HG03025 (cell line): Measurements from ENCODE around the gene TTLL3.
"Not testable (repeated sequence)": the region's sequence is repeated elsewhere in the genome, so short reads cannot be mapped to it uniquely, and the experiment has no call there.

ENCODE experiments used
- ATAC-seq: cut with Tn5 transposase; IDR thresholded peaks from one replicate; pipeline ENCODE4 v1.9.1; 2021; ENCODE audit warnings: mild to moderate bottlenecking, moderate library complexity; ENCODE audit not compliant: unreplicated experiment, low FRiP score

The TTLL3 gene, protein sequence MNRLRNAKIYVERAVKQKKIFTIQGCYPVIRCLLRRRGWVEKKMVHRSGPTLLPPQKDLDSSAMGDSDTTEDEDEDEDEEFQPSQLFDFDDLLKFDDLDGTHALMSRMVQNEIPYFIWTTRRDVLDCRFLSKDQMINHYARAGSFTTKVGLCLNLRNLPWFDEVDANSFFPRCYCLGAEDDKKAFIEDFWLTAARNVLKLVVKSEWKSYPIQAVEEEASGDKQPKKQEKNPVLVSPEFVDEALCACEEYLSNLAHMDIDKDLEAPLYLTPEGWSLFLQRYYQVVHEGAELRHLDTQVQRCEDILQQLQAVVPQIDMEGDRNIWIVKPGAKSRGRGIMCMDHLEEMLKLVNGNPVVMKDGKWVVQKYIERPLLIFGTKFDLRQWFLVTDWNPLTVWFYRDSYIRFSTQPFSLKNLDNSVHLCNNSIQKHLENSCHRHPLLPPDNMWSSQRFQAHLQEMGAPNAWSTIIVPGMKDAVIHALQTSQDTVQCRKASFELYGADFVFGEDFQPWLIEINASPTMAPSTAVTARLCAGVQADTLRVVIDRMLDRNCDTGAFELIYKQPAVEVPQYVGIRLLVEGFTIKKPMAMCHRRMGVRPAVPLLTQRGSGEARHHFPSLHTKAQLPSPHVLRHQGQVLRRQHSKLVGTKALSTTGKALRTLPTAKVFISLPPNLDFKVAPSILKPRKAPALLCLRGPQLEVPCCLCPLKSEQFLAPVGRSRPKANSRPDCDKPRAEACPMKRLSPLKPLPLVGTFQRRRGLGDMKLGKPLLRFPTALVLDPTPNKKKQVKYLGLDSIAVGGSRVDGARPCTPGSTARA

DNA sequence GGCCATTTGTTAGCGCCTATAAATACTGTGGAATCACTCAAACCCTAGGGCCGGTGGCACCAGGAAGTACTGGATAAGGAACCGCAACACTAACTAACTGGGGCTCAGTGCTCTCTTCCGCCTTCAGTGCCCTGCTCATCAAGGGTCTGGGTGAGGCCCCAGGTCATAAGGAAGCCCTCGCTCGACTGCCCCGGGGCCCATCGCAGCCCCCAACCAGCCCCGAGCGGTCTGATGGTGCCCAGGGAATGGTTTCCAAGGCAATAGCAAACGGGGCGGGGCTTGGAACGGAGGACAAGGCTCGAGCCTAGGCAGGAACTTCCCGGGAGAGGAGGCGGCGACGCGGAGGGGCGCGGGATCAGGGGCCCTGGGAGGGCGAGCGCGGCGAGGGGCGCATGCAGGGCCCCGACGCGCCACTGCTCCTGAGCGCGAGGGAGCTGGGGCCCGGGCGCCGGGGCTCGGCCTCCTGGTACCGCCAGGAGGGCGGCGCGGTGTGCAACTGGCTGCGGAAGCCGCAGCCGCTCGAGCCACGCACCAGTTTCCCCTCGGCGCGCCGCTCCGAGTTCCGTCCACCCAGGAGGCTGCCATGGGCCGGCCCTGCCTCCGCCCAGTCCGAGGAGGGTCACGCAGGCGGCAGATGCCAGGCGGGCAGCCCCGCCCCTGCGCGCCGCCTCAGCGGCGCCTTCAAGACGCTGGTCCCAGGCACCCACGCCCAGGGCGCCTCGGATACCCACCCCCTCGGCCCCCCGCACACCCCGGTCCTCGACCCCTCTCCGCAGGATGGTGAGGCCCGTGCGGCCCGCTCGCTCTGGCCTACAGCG is at the start of gene TTLL3:
TTLL3 (plus strand) TSS at position 648 of the 818 bp plus-strand sequence. CDS start 400 bp downstream, outside the sequence.
- ATAC-seq: peak; percentile 44

- no peak for ATAC-seq
Measured at GRCh38 chr3:9760779-9761505, 49.1 kb upstream of the TTLL3 start.

GRCh38 chr3:9761919-9762318 is 48.1 kb upstream of the TTLL3 start:
- ATAC-seq: no peak

- no peak for ATAC-seq
Measured at GRCh38 chr3:9762871-9763270, 47.2 kb upstream of the TTLL3 start.

DNA sequence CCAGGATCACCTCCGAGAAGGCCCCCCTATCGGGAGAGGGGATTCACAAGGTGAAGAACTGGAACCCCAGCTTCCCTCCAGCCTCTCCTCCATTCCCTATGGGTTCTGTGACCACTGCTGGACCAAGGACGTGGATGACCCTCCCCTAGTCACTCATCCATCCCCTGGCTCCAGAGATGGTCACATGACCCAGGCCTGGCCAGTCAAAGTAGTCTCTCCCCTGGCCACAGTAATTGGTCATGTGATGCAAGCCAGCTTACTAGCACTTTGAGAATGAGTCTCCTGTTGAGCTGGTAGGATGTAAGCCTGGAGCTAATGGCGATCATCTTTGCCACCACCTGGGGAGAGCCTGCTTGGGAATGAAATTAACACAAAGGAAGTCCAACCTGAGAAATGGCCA is 44.2 kb upstream of the TTLL3 start:
- no peak for ATAC-seq

- ATAC-seq: no peak
Measured at GRCh38 chr3:9767418-9767817, 42.6 kb upstream of the TTLL3 start.

GRCh38 chr3:9768141-9768775 is 41.8 kb upstream of the TTLL3 start:
- no peak for ATAC-seq

GRCh38 chr3:9769012-9769411 is 41.0 kb upstream of the TTLL3 start:
- no peak for ATAC-seq

- ATAC-seq: no peak
Measured at GRCh38 chr3:9769426-9770275, 40.4 kb upstream of the TTLL3 start, which contains the start of gene CAMK1. Gene CAMK1 (minus strand): TSS chr3:9769947. CDS start chr3:9767749, 2,198 bp downstream.

DNA sequence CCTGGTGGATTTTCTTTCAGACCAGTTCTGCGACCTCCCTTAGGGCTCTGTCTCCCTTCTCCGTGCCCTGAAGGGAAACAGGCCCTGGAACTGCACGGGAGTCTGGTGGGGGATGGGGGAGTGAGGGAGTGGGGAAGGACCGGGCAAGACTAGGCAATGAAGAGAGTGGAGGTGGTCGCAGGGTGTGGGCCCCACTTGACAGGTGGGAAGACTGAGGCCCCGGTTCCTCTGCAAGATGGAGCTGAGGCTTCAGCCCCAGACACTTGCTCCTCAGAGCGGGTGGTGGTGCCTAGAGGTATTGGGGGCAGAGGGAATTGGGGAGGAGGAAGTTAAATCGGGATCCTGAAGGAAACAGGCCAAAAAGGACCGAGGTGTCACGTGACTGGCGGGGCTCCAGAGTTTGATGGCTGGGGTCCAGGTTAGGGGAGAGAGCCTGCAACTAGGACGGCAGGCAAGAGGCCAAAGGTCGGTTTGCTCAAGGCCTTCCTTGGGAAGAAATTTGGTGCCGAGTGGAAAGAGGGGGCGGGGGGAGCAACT is 39.7 kb upstream of the TTLL3 start:
- ATAC-seq: no peak

- not testable (repeated sequence) for ATAC-seq
Measured at GRCh38 chr3:9771007-9771406, 39.1 kb upstream of the TTLL3 start.

- ATAC-seq: no peak
Measured at GRCh38 chr3:9776896-9777693, 33.0 kb upstream of the TTLL3 start.

DNA sequence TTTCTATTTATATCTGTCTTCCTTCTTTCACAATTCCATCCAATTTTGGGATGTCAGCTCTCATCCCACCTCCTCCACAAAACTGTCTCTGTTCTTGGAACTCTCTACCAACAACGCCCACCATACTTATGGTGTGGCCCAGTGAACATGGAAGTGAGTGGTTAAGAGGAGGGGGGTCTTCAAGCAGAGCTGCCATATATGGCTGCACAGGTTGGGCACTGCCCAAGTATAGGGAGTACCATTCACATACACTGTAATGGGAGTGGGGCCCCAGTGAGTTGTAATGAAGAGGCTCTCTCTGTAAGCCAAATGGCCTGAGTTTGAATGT is 32.4 kb upstream of the TTLL3 start:
- ATAC-seq: no peak

DNA sequence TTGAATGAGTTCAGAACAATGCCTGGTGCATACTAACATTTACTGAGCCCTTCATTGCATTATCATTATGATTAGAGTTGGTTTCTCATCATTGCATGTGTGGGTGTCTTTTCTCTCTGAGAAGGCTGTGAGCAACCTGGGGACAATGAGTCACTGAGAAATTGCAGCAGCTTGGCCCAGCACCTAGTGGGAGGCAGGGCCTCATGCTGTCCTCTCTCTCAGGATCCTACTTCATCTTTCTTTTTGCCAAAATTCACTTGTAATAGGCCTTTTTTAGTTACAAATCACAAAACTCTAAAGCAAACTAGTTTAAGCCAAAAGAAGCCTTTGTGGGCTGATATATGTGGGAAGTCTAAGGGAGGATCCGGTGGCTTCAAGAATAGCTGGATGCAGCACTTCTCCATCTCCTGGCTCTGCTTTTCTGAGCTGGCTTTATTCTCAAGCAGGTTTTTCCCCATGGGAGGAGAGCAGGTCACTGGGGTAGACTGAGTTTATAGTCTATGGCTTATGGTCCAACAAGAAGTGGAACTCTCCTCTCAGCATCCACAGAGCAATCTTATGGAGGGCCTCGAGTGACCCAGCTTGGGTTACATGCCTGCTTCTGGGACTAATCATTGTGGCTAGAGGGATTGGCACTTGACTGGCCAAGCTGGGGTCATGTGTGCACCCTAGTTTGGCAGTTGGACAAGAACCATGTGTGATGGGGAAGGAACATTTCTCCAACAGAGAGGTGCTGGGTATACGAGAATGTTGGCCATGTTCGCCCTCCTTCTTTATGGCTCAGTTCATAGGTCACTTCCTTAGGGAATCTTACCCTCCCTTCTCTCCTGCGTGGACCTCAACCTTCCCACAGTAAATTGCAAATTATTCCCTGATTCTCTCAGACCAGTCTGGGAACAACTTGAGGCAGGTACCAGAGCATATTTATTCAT is 31.7 kb upstream of the TTLL3 start:
- no peak for ATAC-seq

- ATAC-seq: no peak
Measured at GRCh38 chr3:9779075-9779593, 30.9 kb upstream of the TTLL3 start.

DNA sequence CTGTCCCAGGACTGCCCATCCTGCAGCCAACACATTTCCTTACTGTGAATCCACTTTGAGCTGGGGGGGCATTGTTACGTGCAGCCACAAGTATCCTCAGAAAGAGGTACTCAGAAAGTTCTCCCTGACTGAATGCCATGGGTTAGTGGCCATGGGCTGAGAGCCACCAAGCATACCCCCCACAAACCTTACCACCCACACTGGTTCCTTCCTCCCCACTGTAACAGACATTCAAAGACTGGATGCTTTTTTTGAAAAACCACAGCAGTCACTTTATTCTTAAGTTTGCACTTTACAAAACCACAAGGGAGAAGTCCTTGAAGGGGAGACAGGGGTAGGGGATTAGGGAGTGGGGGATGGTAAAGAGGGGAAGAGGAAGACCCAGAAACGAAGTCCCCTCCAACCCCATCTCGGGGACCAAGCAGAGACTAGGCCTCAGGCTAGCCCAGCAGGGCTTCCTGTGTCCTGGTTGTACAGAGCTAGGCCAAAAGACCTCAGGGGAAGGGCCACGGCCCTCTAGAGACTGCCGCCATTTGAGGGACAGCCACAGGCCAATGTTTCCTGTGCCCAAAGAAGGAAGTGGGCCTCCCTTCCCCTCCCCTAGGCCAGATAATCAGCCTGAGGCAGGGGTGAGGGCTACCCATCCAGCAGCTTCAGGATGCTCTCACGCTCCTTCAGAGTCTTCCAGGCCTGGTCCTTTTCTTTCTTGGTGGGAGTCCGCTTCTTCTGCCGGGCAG is 30.2 kb upstream of the TTLL3 start:
- no peak for ATAC-seq
